Stimulated activated CD8-positive, alpha-beta memory T cell treated with anti-CD3 and anti-CD28 coated beads, Interleukin-7, amount 100 ng/mL, for 1 hour (primary cell): ENCODE data around the gene CCDC148.

Experiments
- DNase-seq, 2 donors: peaks; one replicate each; pipeline ENCODE4 v3.0.0-alpha.2; 2020; ENCODE audit warnings: low read depth in 2 of 2

Gene CCDC148

DNA sequence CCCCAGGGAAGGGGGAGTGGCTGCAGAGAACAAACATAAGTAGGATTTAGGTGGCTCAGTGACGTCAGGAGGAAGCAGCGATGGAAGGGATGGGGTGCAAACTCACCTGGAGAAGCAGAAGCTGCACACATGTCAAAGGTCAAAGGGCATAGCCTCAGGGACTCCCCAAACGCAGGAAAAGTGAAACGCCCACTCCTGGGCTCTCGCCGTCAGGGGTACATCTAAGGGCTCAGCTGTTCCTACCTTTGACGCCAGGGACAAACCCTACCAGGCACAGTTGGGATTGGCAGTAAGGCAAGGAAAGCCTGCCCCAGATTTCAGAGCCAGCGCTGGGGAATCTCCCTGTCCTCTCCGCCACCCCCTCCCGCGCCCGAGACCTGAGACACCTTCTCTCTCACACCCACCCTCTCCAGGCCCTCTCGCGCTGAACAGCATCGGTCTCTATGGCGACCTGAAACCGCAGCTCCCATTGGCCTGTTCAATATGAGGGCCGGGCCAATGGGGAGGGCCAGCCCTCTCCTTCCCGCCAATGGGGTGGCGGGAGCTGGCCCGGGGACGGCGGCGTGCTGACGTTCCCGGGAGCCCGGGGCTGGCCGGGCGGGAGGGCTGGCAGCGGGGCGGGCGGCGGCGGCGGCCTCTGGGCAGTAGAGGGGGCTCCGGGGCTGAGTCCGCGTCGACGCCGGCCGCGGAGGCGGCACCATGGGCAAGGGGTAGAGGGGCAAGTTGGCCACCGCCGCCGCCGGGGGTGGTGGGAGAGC is at the start of gene CCDC148, which contains the start of gene PKP4:
CCDC148 (minus strand) TSS at position 445 of the 758 bp plus-strand sequence; CDS start at position 131, 314 bp downstream.
PKP4 (plus strand) TSS at position 644 of the 758 bp plus-strand sequence. CDS start 76,233 bp downstream, outside the sequence.
- DNase-seq = peak; percentile 73 to 75

DNA sequence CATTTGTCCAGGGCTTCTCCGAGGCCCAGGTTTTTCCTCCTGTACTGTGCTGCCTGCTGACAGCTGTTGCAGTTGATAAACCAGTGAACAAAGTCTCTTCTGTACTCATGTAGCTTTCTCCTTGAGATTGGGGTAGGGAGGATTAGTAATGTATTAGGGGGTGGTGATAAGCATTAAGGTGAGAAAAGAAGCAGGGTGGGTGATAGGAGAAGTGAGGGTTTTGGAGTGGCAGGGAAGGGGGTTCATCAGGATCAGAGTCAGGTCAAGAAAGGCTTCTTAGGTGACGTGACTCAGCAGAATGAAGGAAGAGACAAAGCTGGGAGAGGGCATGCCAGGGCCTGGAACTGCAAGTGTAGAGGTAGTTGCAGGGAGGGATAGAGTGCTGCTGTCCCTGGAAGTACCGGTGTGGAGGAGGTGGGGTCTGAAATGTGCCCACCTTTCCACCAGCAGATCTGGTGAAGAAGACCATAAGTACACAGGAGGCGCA is 48.9 kb upstream of the CCDC148 start:
- DNase-seq = no peak

DNA sequence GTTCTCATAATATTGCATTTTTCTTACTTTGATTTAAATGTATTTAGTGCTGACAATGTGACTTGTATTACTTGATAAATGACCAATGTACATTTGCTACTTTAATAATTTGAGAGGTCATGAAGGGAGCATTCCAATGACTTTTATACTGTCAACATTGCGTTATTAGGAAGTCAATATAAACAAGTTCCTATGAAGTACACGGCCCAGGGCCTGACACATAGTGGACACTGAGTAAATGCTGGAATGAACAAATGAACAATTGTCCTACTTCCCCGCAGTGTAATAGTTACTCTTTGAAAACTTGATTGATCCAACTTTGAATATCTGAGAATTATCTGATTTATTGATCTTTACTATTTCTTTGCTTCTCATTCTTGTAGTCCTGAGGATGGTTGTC is 47.5 kb upstream of the CCDC148 start:
- DNase-seq = no peak

DNA sequence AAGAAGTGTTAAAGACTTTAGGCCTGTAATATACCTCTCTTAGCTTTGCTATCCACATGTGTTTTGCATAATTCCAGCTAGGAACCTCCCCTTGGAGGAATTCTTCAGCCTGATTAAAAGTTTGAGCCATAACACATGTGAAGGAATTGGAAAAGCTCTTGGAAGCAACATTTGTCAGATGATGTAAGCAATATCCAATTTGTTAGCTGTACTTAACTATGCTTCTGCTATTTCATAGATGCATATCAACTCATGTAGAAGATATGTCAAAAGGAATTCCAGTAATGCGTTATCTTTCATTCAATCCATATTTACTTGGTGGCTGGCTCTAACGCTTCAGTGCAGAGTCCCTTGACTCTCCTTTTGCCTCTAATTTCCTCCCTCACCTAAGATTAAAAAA is 46.4 kb upstream of the CCDC148 start:
- DNase-seq = no peak

DNA sequence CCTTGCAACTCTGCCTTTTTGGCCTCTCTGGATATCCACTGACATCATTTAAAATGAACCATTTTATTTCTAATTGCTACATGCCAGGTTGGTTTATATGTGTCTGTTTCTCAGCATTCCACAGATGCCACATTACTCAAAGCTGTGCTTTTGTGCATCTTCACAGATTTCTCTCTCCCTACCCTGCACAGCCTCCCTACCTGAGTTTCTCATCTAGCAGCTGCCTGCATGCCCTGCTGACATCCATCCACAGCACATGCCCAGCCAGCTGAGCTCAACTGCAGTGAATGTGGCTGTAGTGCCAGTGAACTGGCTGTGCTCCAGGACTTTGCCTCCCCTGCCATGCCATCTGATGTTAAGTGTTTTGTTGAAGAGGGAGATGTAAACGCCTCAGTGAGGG is 44.7 kb upstream of the CCDC148 start:
- DNase-seq = no peak

DNA sequence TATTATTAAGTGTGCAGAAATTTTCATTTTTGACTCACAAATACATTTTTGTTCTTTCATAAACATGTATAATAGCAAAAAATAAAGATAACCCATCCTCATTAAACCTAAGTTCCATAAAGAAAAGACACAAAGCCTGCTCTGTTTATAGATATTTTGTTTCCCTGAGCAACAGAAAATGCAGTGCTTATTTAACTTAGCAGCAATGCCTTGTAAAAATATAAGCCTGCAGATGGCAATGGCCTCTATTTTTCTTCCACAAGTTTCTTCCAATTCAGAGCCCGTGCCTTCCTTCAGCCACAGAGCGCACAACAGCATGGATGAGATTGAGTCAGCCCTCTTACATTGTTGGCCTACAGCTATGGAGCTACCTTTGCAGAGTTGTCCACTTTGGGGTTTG is 43.8 kb upstream of the CCDC148 start:
- no peak for DNase-seq

DNA sequence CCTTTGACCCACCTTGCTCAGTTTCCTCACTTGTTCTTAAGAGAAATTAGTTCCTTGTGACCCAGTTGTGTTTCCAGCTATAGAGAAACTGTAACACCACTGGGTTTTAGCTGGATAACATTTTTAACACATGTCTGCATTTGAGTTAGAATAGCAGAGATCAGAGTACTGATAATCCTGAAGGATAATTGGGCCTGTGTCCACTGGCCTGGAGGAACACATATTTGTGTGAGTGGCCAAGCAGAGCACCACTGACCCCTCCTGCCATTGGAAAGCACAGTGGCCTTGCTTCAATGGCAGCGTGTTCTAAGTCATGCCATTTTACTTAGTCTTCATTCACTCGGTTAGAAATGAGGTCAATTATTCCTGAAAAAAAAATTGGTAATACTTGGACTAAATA is 42.8 kb upstream of the CCDC148 start:
- no peak for DNase-seq

DNA sequence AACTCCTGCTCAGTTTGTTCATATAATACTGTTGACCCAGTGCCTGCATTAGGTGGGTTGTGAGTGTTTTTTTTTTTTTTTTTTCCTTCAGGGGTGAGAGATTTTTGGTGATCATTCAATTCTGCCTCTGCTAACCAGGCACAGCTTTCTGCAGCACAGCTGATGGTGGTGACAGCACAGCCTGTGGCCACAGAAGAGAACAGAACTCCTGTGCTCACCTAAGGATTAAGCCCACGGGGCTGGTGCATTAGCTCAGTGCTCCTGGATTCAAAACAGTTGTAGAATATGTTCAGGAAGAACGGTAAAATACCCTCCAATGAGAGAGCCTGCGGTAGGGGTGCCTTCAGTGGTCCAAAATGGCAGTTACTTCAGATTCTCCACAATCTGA is 42.2 kb upstream of the CCDC148 start:
- DNase-seq = no peak

DNA sequence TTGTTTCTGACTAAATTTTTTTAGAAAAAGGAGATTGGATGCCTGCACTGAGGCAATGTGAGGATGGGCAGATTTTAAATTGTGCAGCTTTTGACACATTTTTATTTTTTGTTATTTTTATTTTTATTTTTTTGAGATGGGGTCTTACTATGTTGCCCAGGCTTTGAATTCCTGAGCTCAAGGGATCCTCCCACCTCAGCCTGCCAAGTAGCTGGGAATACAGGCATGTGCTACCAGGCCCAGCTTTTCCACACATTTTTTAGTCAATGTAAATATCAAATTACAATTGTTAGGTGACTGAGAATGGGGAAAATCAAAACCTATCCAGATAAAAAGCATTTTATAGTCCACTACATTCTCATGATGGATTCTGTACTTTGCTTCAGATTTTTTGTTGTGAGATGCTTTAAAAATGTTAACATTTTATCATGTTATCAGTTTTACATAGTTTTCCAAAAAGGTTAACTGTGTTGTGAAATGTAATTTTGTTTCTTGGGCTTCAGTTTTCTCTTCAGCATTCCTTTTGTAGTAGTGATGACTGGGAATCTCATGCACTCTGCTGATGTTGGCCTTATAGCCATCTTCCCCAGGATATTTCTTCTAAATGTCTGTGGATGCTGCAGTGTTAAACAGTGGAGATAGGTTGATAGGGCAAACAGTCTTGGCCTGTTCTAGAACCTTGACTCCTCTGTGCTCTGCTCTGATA is 41.6 kb upstream of the CCDC148 start:
- no peak for DNase-seq

DNA sequence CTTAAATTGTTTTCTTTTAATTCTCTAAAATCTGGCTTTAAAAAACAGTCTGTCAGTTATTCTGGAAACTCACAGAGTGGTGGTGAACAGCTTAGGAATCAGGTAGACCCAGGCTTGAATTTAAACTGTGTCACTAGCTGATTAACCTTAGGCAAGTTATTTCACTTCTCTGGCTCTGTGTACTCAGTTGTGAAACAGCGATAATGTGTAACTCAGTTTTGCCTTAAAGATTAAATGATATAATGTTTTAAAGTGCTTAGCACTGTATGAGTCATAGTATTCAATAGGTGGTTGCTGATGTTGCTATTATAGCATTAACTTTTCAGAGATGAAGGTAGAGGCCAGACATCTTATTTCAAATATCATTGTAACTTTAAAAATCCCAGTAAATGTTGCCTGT is 40.9 kb upstream of the CCDC148 start:
- no peak for DNase-seq

DNA sequence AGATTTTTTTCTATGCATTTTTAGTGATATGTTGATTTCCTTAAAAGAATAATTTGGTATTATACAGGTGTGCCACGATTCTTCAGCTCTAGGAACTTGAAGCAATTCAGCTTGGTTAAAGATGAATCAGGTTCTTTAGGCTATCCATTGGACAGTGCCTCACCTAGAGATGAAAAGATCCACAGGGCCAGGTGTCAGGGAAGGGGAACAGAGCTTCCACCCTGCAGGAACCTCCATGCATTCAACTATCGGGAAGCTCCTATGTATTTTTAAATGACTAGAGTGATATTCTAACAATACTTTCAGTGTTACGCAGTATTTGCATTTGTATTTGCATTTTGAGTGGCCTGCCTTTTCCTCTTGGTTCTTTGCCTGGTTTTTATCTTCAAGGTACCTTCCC is 40.4 kb upstream of the CCDC148 start:
- no peak for DNase-seq

DNA sequence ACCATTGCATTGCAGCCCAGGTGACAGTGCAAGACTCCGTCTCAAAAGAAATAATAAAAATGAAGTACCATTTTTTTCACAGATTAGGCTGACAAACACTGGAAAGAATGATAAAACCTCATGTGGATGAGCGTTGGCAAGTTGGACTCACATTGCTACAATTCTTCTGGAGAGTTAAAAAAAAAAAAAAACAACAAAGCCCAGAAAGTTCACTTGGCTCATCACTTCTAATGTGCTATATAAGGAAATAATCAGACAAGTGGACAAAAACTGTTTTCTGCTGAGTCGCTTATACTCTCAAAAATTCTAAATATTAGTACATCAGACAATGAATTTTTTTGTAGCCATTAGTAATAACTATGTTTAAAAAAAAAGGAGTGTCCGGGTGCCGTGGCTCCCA is 38.6 kb upstream of the CCDC148 start:
- DNase-seq = no peak

DNA sequence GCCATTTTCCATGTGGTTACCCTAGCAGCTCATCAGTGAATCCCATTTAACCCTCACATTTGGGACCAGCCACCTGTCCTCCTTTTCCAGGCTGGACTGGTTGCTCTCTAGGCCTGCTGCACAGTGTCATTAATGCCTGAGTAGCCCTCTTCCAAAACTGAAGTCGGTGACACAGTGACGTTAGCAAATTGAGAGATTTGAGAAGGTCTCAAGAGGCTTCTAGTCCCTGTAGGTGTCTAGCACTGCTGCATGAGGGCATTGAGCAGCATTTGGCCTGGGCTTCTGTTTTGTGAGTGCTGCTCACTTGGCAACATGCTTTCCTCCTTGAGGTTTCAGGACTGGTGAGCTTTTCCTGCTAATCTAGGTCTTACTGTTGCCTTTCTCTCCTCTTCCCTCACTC is 36.9 kb upstream of the CCDC148 start:
- DNase-seq = no peak

DNA sequence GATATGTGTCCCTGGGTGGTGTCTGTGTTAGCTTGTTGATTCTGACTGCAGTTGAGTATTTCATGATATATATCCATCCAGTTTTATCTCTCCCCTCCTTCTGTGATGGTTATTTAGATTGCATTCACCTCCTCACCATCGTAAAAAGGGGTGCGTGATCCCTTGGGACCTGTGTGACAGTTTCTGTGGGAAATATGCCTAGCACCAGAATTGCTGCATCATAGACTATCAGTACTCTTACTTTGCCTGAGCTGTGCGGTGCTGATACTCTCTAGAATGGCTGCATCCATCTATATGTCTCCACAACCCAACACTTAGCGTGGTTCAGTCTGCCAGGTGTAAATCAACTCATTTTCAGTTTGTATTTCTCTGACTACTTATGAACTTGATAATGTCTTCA is 34.5 kb upstream of the CCDC148 start:
- no peak for DNase-seq

DNA sequence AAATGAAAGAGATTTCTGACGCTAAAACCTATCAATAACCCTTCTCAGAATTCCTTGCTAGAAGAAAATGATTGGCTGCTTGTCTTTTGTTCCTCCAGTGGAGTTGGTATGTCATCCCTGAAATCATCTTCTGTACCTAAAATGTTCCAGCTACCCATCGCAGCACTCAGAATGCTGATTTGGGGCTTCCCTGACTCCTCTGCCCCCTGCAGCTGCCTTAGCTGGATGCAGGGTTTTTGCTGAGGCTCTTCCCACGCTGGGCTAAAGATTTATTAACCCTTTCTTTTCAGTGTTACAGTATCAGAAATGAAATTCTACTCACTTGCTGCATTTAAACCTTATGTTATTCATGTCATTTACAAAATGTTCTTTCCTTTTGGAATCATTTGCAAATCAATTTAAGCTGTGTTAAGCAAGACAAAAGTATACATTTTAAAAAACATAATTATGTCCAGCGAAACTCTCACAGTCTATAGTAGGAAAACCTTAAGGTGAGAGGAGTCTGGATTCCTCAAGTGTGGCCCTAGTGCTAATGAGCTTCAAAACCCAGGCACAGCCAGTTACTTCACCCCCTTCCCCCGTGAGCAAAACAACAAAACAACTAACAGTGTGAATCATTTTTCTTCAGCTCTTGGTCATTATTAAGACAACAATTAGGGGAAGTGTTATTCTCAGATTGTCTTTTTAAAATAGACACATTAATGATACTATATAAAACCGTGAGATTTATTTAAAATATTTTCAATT is 33.0 kb upstream of the CCDC148 start:
- no peak for DNase-seq

DNA sequence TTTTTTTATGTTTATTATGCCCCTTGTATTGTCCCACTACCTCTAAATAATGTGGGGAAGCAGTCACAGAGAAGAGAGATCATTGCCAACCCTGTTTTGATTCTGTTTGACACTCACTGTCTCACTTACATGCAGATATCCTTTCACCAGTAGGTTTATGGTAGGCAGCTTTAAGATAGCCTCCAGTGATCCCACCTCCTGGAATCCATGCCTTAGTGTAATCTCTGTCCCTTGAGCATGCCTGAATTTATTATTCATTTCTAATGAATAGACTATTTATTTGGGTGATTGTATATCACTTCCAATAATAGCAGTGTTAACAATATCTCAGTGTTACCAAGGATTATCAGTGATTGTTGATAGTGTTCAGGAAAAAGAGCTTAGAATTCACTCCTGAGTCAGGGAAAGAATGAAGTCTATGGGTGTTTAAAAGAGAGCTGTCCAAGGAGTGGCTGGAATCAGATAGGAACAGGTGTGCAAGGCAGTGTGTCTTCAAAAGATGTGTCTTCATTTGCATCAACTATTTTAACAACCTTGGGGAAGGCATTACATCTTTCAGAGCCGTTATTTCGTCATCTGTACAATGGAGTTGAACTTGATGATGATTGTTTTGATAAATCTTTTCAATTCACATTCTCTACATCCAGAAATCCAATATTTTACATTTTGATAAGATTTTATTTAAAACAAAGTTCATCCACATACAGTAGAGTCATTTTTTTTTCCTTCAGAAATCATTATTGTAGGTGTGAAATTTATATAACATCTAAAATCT is 32.1 kb upstream of the CCDC148 start:
- DNase-seq = no peak

DNA sequence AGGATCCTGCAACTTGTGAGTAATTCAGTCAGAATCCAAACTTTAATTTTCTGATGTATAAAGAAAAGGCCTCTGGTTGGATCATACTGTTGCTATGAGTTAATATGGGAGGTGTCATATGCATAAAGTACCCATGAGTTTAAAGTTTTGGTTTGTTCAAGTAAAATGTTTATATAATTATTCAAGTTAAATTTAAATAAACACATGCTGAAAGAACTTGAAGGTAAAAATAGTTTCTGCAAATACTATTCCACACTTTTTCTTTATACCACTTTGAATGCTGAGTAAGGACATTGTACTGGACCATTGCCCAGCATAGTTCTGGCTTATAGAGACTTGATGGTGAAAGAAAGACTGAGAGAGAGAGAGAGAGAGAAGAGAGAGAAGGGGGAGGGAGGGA is 30.9 kb upstream of the CCDC148 start:
- DNase-seq = no peak

DNA sequence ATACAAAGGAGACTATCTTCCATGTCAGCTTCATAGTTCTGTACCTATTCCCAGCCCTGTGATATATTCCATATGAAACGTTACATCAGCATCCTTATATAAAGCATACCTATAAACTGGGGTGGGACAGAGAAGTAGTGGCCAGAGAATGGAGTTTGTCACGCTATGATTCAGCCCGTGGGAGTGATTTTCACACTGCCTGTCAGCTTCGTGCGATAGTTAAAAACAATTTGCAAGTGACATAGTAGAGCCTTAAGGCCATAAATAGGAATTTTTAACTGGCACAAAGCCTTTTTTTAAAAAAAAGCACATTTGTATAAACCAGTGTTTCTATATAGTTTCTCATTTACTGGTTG is 30.4 kb upstream of the CCDC148 start:
- DNase-seq = no peak

DNA sequence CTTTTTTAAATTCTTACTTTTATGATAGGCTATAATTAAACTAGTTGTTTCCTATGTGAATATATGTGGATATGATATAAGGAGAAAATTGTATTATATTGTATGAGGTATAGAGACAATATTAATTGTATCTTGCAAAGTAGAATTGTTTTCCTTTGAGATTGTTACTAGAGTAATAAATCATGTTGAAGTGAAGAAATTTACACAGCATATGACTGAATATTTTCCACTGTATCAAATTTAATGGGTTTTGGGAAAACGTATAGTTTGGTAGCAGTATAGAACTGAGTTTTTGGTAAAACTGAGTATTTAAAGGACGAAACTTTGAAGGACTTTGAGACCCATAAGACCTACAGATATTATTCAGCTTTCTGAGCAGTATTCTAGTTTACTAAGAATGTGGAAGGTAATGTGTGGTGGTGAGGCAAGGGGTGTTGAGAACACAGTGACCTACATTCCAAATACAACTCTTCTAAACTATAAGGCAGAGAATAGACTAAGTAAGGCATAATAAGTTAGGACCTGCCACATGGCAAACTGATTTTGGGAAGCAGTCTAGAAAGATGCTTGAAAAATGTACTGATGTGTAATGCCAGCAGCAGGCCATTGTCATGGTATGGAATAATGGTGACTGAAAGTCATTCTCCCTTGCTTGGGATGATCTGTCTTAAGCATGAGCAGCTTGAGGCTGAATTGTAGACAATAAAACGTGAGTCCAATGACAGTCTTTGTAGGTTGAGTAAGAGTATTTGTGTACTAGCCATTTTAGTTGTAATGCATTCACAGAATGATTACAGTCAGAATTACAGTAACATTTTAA is 29.8 kb upstream of the CCDC148 start:
- no peak for DNase-seq

DNA sequence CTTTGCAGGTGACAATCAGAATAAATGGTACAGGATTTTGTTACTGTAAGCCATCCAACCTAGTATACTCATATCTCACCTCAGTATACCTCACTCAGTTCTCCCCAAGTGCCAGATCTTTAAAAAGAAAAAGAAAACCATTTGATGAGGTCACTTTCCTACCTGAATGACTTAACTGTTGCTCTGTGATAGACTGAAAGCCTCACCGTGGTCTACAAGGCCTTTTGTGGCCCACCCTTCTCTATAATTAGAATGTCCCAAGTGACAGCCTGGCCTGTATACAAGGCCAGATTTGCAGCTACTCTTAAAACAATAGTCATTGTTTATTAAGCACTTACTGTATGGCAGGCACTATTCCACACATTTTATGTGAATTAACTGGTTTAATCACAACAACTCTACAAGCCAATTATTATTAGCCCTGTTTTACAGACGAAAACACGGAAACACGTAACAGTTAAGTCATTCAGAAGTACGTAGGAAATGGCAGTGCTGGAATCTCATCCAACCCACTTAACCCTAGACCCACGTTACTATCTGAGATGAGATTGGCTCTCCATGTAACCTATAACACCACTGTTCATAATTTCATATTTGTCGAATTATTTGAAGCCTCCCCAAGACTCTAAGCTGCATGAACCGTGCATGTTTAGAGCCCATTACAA is 28.5 kb upstream of the CCDC148 start:
- DNase-seq = no peak
